ENCODE data around the gene B4GALNT4. TPM values are rescaled to one million over a fixed set of nuclear protein-coding genes. Genes with fewer than 3 reads are reported as not detected.

B4GALNT4 gene
- total RNA-seq, 4 donors from 2014 or later, result 1.8 to 39.7 (median 19.9) TPM

DNA sequence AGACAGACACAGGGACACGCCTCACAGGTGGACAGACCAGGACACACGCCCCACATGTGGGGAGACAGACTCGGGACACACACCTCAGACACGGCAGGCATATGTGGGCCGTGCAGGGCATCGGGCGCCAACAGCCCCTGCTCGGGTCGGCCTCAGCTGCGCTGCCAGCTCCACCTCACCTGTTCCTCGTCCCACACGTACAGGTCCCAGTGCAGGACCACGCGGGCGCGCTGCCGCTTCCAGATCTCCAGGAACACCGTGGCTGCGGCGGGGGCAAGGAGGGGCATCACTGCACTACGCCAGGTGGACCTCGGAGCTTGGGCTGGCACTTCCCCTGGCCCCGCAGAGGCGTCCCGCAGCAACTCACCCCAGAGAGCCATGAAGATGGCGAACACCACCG, 60.1 kb downstream of the B4GALNT4 start:
- Histone ChIP-seq H3K4me1 (no peaks in the 10 kb centered on the region), H3K9me3 (no peaks in the 10 kb centered on the region), H3K4me3 (no peak overlapping the region), H3K36me3 (no peaks in the 10 kb centered on the region), H3K27me3 (no peaks in the 10 kb centered on the region), H3K27ac (no peak overlapping the region)
- no peak for DNase-seq
- TF ChIP-seq, protein P1, sequence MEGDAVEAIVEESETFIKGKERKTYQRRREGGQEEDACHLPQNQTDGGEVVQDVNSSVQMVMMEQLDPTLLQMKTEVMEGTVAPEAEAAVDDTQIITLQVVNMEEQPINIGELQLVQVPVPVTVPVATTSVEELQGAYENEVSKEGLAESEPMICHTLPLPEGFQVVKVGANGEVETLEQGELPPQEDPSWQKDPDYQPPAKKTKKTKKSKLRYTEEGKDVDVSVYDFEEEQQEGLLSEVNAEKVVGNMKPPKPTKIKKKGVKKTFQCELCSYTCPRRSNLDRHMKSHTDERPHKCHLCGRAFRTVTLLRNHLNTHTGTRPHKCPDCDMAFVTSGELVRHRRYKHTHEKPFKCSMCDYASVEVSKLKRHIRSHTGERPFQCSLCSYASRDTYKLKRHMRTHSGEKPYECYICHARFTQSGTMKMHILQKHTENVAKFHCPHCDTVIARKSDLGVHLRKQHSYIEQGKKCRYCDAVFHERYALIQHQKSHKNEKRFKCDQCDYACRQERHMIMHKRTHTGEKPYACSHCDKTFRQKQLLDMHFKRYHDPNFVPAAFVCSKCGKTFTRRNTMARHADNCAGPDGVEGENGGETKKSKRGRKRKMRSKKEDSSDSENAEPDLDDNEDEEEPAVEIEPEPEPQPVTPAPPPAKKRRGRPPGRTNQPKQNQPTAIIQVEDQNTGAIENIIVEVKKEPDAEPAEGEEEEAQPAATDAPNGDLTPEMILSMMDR (IDR thresholded peaks at IDR 0.05), result no peak
- no peak for TF ChIP-seq POLR2A (IDR thresholded peaks at IDR 0.05)
- intact Hi-C loops (cut with DNase I; ENCODE audit: low total_unique reads), result no loop called here

DNA sequence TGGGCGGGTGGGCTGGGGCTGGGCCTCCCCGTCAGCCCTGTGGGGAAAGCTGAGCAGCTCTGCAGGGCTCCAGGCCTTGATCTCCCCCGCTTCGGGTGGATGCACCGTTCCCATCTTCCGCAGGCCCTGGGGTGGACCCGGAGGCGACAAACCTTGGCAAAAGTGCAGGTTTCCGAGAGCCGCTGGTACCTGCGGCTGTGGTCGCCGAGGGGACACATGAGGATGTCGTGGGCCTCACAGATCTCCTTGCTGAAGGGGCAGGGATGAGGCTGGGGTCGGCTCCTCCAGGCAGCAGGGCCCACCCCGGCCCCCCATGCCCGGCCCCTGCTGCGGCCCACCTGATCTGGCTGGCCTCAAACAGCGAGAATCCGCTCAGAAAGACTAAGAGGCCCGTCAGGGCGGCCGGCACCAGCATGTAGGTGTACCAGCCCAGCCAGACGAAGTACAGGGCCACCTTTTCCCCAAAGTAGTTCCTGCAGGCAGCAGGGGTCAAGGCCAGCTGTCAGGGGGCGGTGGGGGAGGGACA, 60.7 kb downstream of the B4GALNT4 start:
- Histone ChIP-seq H3K4me3 (no peak overlapping the region), H3K27ac (no peak overlapping the region), H3K27me3 (no peaks in the 10 kb centered on the region), H3K36me3 (no peaks in the 10 kb centered on the region), H3K4me1 (no peaks in the 10 kb centered on the region), H3K9me3 (no peaks in the 10 kb centered on the region)
- no peak for DNase-seq
- intact Hi-C loops (cut with DNase I; ENCODE audit: low total_unique reads), result no loop called here
- TF ChIP-seq, protein P1 (IDR thresholded peaks at IDR 0.05), result no peak
- no peak for TF ChIP-seq POLR2A (IDR thresholded peaks at IDR 0.05)

Other genes with a start within 250 kb of the B4GALNT4 start
- not detected for gene SCGB1C1, start 176.4 kb upstream of the B4GALNT4 start, total RNA-seq
- gene BET1L, start 162.1 kb upstream of the B4GALNT4 start, total RNA-seq, result 10 to 100 TPM in 3 of 4 donors, 1 to 10 TPM in 1; 8.7 to 57.8 (median 15.0) TPM
- 100 to 1,000 TPM in 2 of 4 donors, 10 to 100 TPM in 2; 84.5 to 376 (median 192) TPM for gene RIC8A, start 161.8 kb upstream of the B4GALNT4 start, total RNA-seq
- gene SIRT3, start 133.2 kb upstream of the B4GALNT4 start, total RNA-seq, result 10 to 100 TPM in 2 of 4 donors, 1 to 10 TPM in 2; 1.5 to 25.9 (median 9.8) TPM
- gene PSMD13, start 132.5 kb upstream of the B4GALNT4 start, total RNA-seq, result 10 to 100 TPM; 17.9 to 94.3 (median 78.2) TPM
- gene NLRP6, start 91.1 kb upstream of the B4GALNT4 start, total RNA-seq, result under 1 TPM in 2 of 4 donors, not detected in 2; 0.30 to 0.51 TPM
- 10 to 100 TPM in 3 of 4 donors, 1 to 10 TPM in 1; 7.9 to 29.1 (median 14.2) TPM for gene PGGHG, start 80.4 kb upstream of the B4GALNT4 start, total RNA-seq
- gene IFITM5, start 70.0 kb upstream of the B4GALNT4 start, total RNA-seq, result not detected
- 100 to 1,000 TPM in 3 of 4 donors, 10 to 100 TPM in 1; 27.8 to 926 (median 269) TPM for gene IFITM2, start 61.7 kb upstream of the B4GALNT4 start, total RNA-seq
- gene IFITM1, start 55.5 kb upstream of the B4GALNT4 start, total RNA-seq, result 100 to 1,000 TPM in 2 of 4 donors, 10 to 100 TPM in 2; 13.4 to 672 (median 239) TPM
- gene IFITM3, start 48.6 kb upstream of the B4GALNT4 start, total RNA-seq, result 1,000 to 10,000 TPM in 1 of 4 donors, 100 to 1,000 TPM in 2, 10 to 100 TPM in 1; 22.2 to 1,343 (median 242) TPM
- 1 to 10 TPM in 2 of 4 donors, under 1 TPM in 1, not detected in 1; 0.46 to 5.1 (median 1.5) TPM for gene PKP3, start 24.7 kb downstream of the B4GALNT4 start, total RNA-seq
- 10 to 100 TPM; 13.3 to 61.5 (median 38.4) TPM for gene SIGIRR, start 45.5 kb downstream of the B4GALNT4 start, total RNA-seq
- gene ANO9, start 72.5 kb downstream of the B4GALNT4 start, total RNA-seq, result 1 to 10 TPM in 2 of 4 donors, under 1 TPM in 2; 0.59 to 8.2 (median 1.1) TPM
- gene PTDSS2, start 80.8 kb downstream of the B4GALNT4 start, total RNA-seq, result 10 to 100 TPM; 20.7 to 43.7 (median 22.8) TPM
- gene RNH1, start 137.7 kb downstream of the B4GALNT4 start, total RNA-seq, result 100 to 1,000 TPM; 111 to 175 (median 142) TPM
- gene HRAS, start 166.1 kb downstream of the B4GALNT4 start, total RNA-seq, result 10 to 100 TPM in 3 of 4 donors, 1 to 10 TPM in 1; 5.4 to 37.6 (median 23.8) TPM
- gene LRRC56, start 168.0 kb downstream of the B4GALNT4 start, total RNA-seq, result 1 to 10 TPM in 2 of 4 donors, not detected in 2; 1.7 to 1.9 TPM
- gene LMNTD2, start 191.2 kb downstream of the B4GALNT4 start, total RNA-seq, result 1 to 10 TPM in 1 of 4 donors, under 1 TPM in 2, not detected in 1; 0.14 to 2.2 (median 0.51) TPM
- gene RASSF7, start 191.5 kb downstream of the B4GALNT4 start, total RNA-seq, result 10 to 100 TPM in 2 of 4 donors, 1 to 10 TPM in 1, under 1 TPM in 1; 0.59 to 13.1 (median 8.0) TPM
- 10 to 100 TPM in 3 of 4 donors, 1 to 10 TPM in 1; 5.0 to 45.8 (median 24.1) TPM for gene PHRF1, start 207.0 kb downstream of the B4GALNT4 start, total RNA-seq
- gene IRF7, start 246.5 kb downstream of the B4GALNT4 start, total RNA-seq, result 10 to 100 TPM in 3 of 4 donors, 1 to 10 TPM in 1; 9.1 to 33.6 (median 13.1) TPM

All from uterus (tissue), 4 donors.